Left renal cortex interstitium (tissue), 4 donors: ENCODE data around the gene PDIK1L. TPM values are rescaled to one million over a fixed set of nuclear protein-coding genes. Genes with fewer than 3 reads are reported as not detected.

Experiments
- DNase-seq, 4 donors: peaks; one replicate each; pipeline ENCODE4 v3.0.0-alpha.2; 2013; ENCODE audit warnings: low read depth in 4 of 4, low spot score in 2 of 4, missing footprints in 1 of 4
- polyA plus RNA-seq, 4 donors: library from polyadenylated mRNA; unstranded; fragments of 120-200 nt; gene quantifications; one replicate each; pipeline ENCODE4 v1.2.1, GENCODE V29; 2013; ENCODE audit not compliant: insufficient read length in 4 of 4

PDIK1L gene
- polyA plus RNA-seq, 4 donors, result 17.3 to 20.6 (median 19.5) TPM

DNA sequence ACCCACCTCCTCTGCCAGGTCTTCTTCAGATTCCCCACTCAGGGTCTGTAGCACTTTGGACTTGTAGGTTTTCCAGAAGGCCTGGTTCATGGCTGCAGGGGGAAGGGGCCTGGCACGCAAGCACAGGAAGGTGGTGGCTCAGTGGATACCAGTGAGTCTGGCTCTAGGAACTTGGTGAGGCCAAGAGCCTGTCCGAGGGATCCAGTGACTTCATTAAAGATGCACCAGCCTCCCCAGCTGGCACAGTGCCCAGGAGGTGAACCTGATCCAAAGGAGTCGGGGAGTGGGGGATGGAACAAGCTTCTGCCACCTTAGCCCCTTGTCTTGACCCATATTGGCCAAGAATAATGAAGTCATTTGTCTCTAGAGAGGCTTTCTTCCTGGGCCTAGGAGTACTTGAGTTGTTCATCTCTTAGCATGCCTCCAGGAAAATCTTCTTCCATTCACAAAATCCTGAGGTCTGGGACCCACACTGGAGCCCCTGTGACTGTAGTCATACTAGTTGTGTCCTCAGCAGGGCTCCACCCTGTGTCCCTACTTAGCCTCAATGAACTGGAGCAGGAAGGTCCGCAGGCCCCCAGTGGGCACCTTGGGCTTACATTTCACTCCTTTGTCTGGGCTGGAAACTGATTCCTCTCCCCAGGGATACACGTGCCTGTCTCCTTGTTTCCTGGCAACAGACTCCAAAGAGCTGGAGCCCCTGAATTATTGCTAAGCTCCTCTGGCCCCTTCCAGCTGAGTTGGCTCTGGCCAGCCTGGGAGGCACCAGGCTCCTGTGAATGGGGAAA is 57.0 kb downstream of the PDIK1L start, which contains the start of gene C1orf232:
Gene C1orf232, minus strand, starts transcription at position 554 of the 788 bp plus-strand sequence. Its CDS starts 464 bp downstream, at position 90.
- no peak for DNase-seq

DNA sequence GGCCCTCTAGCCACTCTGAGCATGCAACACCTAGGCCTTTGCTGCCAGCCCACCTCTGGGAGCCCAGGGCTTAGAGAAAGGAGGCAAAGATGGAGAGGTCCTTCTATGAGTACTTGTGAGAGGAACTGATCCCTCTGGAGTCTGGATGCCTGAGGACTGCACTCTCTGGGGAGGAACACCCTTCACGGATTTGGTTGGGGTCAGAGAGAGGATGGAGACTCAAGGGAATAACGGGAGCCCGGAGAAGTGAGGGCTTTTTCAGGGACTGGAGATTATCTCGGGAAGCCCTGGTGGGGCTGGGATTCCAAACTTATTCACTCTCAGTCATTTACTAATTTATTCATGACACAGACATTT is 57.6 kb downstream of the PDIK1L start:
- no peak for DNase-seq

DNA sequence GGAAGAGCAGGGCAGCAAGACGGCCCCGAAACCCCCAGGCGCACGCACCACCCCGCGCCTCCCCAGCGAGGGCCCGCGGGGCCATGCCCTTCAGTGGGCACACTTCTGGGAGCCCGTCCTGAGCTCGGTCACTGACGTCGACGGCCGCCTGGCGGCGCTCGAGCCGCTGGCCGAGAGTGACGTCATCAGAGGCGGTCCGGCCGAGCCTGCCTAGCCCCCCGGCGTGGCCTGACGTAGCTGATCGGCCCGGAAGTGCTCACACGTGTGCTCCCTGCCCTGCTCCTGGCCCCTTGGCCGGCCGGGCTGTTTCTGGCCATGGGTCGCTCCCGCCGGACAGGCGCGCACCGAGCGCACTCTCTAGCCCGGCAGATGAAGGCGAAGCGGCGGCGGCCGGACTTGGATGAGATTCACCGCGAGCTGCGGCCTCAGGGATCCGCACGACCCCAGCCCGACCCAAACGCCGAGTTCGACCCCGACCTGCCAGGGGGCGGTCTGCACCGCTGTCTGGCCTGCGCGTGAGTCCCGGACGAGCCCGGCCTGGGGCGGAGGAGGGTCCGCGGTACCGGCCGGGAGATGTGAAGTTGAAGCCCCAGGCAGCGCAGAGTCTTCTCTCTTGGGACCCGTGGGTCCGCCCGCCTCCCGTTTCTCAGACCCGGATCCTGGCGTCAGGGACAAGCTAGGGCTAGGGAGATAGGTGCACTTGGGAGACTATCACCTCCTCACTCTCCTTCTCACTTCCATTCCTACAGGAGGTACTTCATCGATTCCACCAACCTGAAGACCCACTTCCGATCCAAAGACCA is 58.2 kb downstream of the PDIK1L start, which contains the start of gene ZNF593:
Gene ZNF593, plus strand, starts transcription at position 240 of the 803 bp plus-strand sequence. Its CDS starts 76 bp downstream, at position 316.
- no peak for DNase-seq

DNA sequence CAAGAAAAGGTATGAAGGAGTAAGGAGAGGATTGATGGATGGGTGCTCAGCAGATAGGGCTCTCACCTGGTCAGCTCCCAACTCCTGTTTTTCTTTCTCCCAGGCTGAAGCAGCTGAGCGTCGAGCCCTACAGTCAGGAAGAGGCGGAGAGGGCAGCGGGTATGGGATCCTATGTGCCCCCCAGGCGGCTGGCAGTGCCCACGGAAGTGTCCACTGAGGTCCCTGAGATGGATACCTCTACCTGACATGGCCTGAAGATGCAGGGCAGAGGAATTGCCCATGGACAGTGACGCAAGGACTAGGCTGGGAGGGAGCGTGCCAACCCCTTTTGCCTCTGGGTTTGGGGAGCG is 58.8 kb downstream of the PDIK1L start:
- no peak for DNase-seq

DNA sequence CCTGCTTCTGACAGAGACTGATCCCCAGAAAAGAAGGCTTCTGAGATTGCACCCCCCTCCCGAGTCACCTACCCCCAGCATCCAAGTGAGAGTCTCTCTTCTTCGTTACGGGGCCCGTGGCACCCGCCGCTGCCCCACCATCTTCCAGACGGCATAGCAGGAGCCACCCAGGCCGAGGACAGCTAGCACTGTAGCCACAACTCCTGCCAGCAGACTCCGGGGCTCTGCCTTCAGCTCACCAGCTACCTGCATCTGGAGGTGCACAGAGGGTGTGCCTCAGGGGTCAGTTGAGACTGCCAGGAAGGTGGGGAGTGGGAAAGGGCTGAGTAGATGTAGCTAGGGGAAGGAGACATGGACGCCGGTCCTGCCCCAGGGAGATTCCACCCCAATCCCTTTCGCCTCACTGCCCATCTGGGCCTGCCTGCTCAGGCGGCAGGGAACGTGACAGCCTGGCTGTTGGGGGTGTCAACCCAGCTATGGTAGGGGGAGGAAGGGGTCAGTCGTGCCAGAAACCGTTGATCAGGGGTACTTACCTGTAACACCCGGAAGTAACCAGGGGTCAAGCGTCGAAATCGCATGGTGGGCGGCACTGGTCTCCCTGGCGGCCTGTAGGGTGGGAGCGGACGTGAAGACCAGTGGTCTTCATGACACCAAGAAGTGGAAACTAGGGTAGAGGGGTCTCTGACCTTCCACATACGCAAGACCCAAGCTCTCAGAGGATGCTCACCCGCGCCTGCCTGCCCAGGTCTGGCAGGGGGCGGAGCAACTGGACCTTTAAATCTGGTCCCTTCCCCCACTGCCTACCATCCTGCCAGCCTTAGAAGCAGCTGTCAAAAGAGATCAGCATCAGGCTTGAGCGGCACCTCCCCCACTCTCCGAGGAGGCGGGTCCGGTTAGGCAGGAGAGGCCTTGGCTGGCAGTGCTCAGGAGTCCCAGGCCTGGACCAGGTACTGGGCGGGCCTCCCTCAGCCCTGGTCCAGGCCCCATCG is 59.8 kb downstream of the PDIK1L start, which contains the start of gene ZNF593OS:
Gene ZNF593OS, minus strand, starts transcription at position 749 of the 989 bp plus-strand sequence. Its CDS starts 171 bp downstream, at position 578.
- no peak for DNase-seq

Other genes starting within 250 kb of the PDIK1L start
- gene PAQR7, start 236.1 kb upstream of the PDIK1L start, polyA plus RNA-seq, result 10 to 100 TPM; 26.7 to 35.1 (median 31.0) TPM
- gene STMN1, start 205.4 kb upstream of the PDIK1L start, polyA plus RNA-seq, result 1,000 to 10,000 TPM; 1,095 to 1,236 (median 1,139) TPM
- 10 to 100 TPM; 14.1 to 23.4 (median 18.7) TPM for gene PAFAH2, start 113.8 kb upstream of the PDIK1L start, polyA plus RNA-seq
- 1 to 10 TPM; 1.3 to 2.4 (median 1.7) TPM for gene EXTL1, start 90.0 kb upstream of the PDIK1L start, polyA plus RNA-seq
- gene SLC30A2, start 65.7 kb upstream of the PDIK1L start, polyA plus RNA-seq, result 1 to 10 TPM; 3.1 to 5.8 (median 4.2) TPM
- gene TRIM63, start 44.2 kb upstream of the PDIK1L start, polyA plus RNA-seq, result under 1 TPM; 0.62 to 0.87 (median 0.75) TPM
- gene FAM110D, start 47.3 kb downstream of the PDIK1L start, polyA plus RNA-seq, result 1 to 10 TPM; 1.0 to 2.2 (median 1.3) TPM
- under 1 TPM in 3 of 4 donors, not detected in 1; 0.22 to 0.40 (median 0.23) TPM for gene C1orf232, start 57.1 kb downstream of the PDIK1L start, polyA plus RNA-seq
- gene ZNF593, start 58.1 kb downstream of the PDIK1L start, polyA plus RNA-seq, result 10 to 100 TPM; 14.3 to 27.1 (median 19.5) TPM
- 1 to 10 TPM in 1 of 4 donors, under 1 TPM in 3; 0.41 to 1.4 (median 0.71) TPM for gene ZNF593OS, start 60.0 kb downstream of the PDIK1L start, polyA plus RNA-seq
- 10 to 100 TPM in 3 of 4 donors, 1 to 10 TPM in 1; 9.4 to 24.4 (median 15.5) TPM for gene CNKSR1, start 65.7 kb downstream of the PDIK1L start, polyA plus RNA-seq
- gene CATSPER4, start 78.8 kb downstream of the PDIK1L start, polyA plus RNA-seq, result under 1 TPM in 3 of 4 donors, not detected in 1; 0.13 to 0.17 (median 0.16) TPM
- gene CEP85, start 122.4 kb downstream of the PDIK1L start, polyA plus RNA-seq, result 10 to 100 TPM; 11.7 to 23.1 (median 19.2) TPM
- gene SH3BGRL3, start 168.3 kb downstream of the PDIK1L start, polyA plus RNA-seq, result 100 to 1,000 TPM in 2 of 4 donors, 10 to 100 TPM in 2; 85.5 to 114 (median 100) TPM
- gene UBXN11, start 194.8 kb downstream of the PDIK1L start, polyA plus RNA-seq, result 10 to 100 TPM; 30.4 to 58.2 (median 44.6) TPM
- gene CD52, start 206.1 kb downstream of the PDIK1L start, polyA plus RNA-seq, result 1 to 10 TPM; 1.7 to 9.6 (median 5.3) TPM
- 1 to 10 TPM in 1 of 4 donors, under 1 TPM in 3; 0.44 to 1.1 (median 0.79) TPM for gene CRYBG2, start 242.3 kb downstream of the PDIK1L start, polyA plus RNA-seq